ENCODE measurements around the gene HES7. TPM values are rescaled to one million over a fixed set of nuclear protein-coding genes. Genes with fewer than 3 reads are reported as not detected.
A peak's percentile ranks its signal among the peaks of the same experiment; 100 is the strongest.

Gene HES7
- total and polyA plus RNA-seq, 9 of the 15 experiments (the other 6 are each of a cell fraction or from before 2014, with no cell fraction given) = 0.03 to 1.7 (median 0.14) TPM; not detected in 1

DNA sequence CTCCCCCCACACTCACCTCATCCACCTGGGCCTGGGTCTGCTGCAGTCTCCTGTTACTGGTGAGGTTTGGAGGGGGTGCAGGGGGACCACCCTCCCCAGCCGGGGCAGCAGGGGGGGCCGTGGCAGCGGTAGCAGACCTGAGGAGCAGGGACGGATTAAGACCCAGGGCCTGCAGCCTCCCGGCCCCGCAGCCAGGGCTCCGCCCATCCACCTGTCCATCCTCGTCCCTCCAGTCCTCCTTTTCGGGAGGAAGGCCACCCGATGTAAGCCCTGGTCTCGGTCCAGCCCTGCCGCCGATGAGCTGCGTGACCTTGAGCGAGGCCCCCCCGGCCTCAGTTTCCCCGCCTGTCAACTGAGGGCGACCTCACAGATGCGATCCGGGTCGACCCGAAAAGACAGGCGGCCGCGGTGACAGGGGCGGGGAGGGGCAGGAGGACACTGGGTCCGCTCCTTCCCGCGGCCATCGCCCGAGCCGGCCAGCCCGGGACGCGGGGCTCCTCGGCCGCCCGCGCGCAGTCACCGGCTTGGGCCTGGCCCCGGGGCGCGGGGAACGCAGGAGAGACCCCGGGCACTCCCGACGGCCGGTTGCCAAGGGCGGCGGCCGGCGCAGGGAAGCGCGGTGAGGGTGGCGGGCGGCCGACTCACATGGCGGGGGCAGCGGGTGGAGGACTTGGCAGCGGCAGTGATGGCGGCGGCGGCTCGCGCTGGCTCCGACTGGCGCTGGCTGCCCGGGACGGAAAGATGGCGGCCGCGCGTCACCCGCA, 38.5 kb upstream of the HES7 start, which contains the start of gene VAMP2 (continued):
- TF ChIP-seq HNRNPLL (IDR thresholded peaks at IDR 0.05; ENCODE audit: low read depth, low read length, poor library complexity, severe bottlenecking) (no peak), KAT2B (IDR thresholded peaks at IDR 0.05; ENCODE audit: low read depth, low read length) (no peak), HLTF (IDR thresholded peaks at IDR 0.05) (no peak), GATAD2B (IDR thresholded peaks at IDR 0.05; ENCODE audit: borderline replicate concordance) (peak; percentile 78; the same call in 1 of the 2 replicates), STAG1 (CRISPR knock-in tag; IDR thresholded peaks at IDR 0.05; ENCODE audit: borderline replicate concordance) (no peak), U2AF1 (optimal IDR thresholded peaks at IDR 0.05; ENCODE audit: low read depth, low read length) (peak; percentile 18), ZC3H11A (IDR thresholded peaks at IDR 0.05; ENCODE audit: low read depth, low read length) (no peak), ESRRA (IDR thresholded peaks at IDR 0.05; ENCODE audit: borderline replicate concordance, low read depth) (0 out of 2 replicates have a peak, but pooled peaks have one; percentile 12), EHMT2 (IDR thresholded peaks at IDR 0.05) (no peak), NFXL1 (CRISPR knock-in tag; IDR thresholded peaks at IDR 0.05) (no peak), TOE1 (IDR thresholded peaks at IDR 0.05; ENCODE audit: borderline replicate concordance) (0 out of 2 replicates have a peak, but pooled peaks have one; percentile 15), TOE1 (CRISPR knock-in tag; IDR thresholded peaks at IDR 0.05; ENCODE audit: borderline replicate concordance, low read depth) (no peak), FOS (IDR thresholded peaks at IDR 0.05; ENCODE audit: extremely low read depth, insufficient read length) (no peak), ZNF311 (CRISPR knock-in tag; IDR thresholded peaks at IDR 0.05) (no peak), XRCC3 (IDR thresholded peaks at IDR 0.05) (no peak), ZNF561 (CRISPR knock-in tag; conservative IDR thresholded peaks at IDR 0.05) (no peak), KLF16 (IDR thresholded peaks at IDR 0.05) (peak; percentile 90), NFE2L1 (tag; IDR thresholded peaks at IDR 0.05; ENCODE audit: borderline replicate concordance, low read depth) (no peak), ZKSCAN1 (IDR thresholded peaks at IDR 0.05; ENCODE audit: low read depth, low read length) (no peak), ZBTB1 (CRISPR knock-in tag; IDR thresholded peaks at IDR 0.05; ENCODE audit: borderline replicate concordance, low read depth) (peak; percentile 22; the same call in 1 of the 2 replicates), POLR2AphosphoS2 (IDR thresholded peaks at IDR 0.05; ENCODE audit: low read length) (no peak)
- TF ChIP-seq, protein P1, sequence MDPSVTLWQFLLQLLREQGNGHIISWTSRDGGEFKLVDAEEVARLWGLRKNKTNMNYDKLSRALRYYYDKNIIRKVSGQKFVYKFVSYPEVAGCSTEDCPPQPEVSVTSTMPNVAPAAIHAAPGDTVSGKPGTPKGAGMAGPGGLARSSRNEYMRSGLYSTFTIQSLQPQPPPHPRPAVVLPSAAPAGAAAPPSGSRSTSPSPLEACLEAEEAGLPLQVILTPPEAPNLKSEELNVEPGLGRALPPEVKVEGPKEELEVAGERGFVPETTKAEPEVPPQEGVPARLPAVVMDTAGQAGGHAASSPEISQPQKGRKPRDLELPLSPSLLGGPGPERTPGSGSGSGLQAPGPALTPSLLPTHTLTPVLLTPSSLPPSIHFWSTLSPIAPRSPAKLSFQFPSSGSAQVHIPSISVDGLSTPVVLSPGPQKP (CRISPR knock-in tag; IDR thresholded peaks at IDR 0.05) = no peak
- TF ChIP-seq, protein P2, sequence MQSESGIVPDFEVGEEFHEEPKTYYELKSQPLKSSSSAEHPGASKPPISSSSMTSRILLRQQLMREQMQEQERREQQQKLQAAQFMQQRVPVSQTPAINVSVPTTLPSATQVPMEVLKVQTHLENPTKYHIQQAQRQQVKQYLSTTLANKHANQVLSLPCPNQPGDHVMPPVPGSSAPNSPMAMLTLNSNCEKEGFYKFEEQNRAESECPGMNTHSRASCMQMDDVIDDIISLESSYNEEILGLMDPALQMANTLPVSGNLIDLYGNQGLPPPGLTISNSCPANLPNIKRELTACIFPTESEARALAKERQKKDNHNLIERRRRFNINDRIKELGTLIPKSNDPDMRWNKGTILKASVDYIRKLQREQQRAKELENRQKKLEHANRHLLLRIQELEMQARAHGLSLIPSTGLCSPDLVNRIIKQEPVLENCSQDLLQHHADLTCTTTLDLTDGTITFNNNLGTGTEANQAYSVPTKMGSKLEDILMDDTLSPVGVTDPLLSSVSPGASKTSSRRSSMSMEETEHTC (IDR thresholded peaks at IDR 0.05) = no peak
- TF ChIP-seq, protein P3, sequence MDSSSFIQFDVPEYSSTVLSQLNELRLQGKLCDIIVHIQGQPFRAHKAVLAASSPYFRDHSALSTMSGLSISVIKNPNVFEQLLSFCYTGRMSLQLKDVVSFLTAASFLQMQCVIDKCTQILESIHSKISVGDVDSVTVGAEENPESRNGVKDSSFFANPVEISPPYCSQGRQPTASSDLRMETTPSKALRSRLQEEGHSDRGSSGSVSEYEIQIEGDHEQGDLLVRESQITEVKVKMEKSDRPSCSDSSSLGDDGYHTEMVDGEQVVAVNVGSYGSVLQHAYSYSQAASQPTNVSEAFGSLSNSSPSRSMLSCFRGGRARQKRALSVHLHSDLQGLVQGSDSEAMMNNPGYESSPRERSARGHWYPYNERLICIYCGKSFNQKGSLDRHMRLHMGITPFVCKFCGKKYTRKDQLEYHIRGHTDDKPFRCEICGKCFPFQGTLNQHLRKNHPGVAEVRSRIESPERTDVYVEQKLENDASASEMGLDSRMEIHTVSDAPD (CRISPR knock-in tag; IDR thresholded peaks at IDR 0.05) = no peak
- TF ChIP-seq, protein P4, sequence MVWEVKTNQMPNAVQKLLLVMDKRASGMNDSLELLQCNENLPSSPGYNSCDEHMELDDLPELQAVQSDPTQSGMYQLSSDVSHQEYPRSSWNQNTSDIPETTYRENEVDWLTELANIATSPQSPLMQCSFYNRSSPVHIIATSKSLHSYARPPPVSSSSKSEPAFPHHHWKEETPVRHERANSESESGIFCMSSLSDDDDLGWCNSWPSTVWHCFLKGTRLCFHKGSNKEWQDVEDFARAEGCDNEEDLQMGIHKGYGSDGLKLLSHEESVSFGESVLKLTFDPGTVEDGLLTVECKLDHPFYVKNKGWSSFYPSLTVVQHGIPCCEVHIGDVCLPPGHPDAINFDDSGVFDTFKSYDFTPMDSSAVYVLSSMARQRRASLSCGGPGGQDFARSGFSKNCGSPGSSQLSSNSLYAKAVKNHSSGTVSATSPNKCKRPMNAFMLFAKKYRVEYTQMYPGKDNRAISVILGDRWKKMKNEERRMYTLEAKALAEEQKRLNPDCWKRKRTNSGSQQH (CRISPR knock-in tag; IDR thresholded peaks at IDR 0.05) = no peak

Data from K562 (cell line).